IgD-negative memory B cell (primary cell): ENCODE measurements around the gene PAX5. TPM values are rescaled to one million over a fixed set of nuclear protein-coding genes. Genes with fewer than 3 reads are reported as not detected.

Experiments
- polyA plus RNA-seq: library from polyadenylated mRNA; unstranded; fragments of 300-500 nt; fragmentation: Illumina TruSeq; gene quantifications from one replicate; pipeline ENCODE4 v1.2.3, GENCODE V29; 2021

The PAX5 gene
- polyA plus RNA-seq, 1 donor from 2014 or later = 65.3 TPM

Other genes with a start within 250 kb of the PAX5 start
- gene ZCCHC7, start 86.3 kb upstream of the PAX5 start, polyA plus RNA-seq = 76.8 TPM